ENCODE data around the gene SORT1. TPM values are rescaled to one million over a fixed set of nuclear protein-coding genes. Genes with fewer than 3 reads are reported as not detected.

The SORT1 gene
- total and polyA plus RNA-seq, 2 of the 4 experiments (the other 2 are of a cell fraction) = 15.8 to 16.7 TPM

GRCh38 chr1:109443476-109443875 lies 45.8 kb upstream of the SORT1 start:
- Histone ChIP-seq H4K91ac (ENCODE audit: insufficient read depth, low read depth, low read length) (no peak overlapping the region), H3K36me3 (ENCODE audit: control insufficient read depth, insufficient read depth, low read length) (no peaks in the 10 kb centered on the region), H2AK5ac (ENCODE audit: low read depth, low read length) (no peak overlapping the region), H4K8ac (ENCODE audit: low read depth in 2 of 2, low read length in 2 of 2) (no peak overlapping the region), H3K9me3 (ENCODE audit: control insufficient read depth, insufficient read depth, low read length) (no peaks in the 10 kb centered on the region), H2AK9ac (replicated peaks; ENCODE audit: low read depth, low read length, poor library complexity) (no peak overlapping the region), H3K27me3 (ENCODE audit: control insufficient read depth, insufficient read depth, low read length) (peaks cover 5% of the 10 kb centered on the region), H2AFZ (replicated peaks; ENCODE audit: low read length, poor library complexity) (no peak overlapping the region), H3K79me1 (ENCODE audit: low read depth in 1 of 2, low read length in 2 of 2) (peaks cover 0 to 1% of the 10 kb centered on the region in 2 experiments; a peak in 2 of 4 replicates), H3K4ac (ENCODE audit: low read depth, low read length) (no peak overlapping the region), H3K23ac (ENCODE audit: low read depth, low read length) (no peak overlapping the region), H3K4me3 (ENCODE audit: insufficient read depth, low read depth, low read length) (no peak overlapping the region), H3K18ac (ENCODE audit: low read depth, low read length) (no peak overlapping the region), H3K9me1 (ENCODE audit: insufficient read depth, low read length) (peaks cover 1% of the 10 kb centered on the region; the same call in 1 of the 2 replicates), H2BK120ac (ENCODE audit: low read depth, low read length) (no peak overlapping the region), H4K20me1 (ENCODE audit: insufficient read depth, low read length) (no peaks in the 10 kb centered on the region), H3K14ac (replicated peaks; ENCODE audit: low read depth, low read length) (no peak overlapping the region), H3K9ac (ENCODE audit: low read depth, low read length) (no peak overlapping the region), H3K27ac (ENCODE audit: insufficient read depth, low read length) (no peak overlapping the region), H4K5ac (ENCODE audit: low read depth, low read length) (no peak overlapping the region), H2BK20ac (ENCODE audit: low read depth, low read length) (no peak overlapping the region), H3K4me1 (ENCODE audit: control insufficient read depth, insufficient read depth, low read length) (peaks cover 3% of the 10 kb centered on the region), H3K56ac (ENCODE audit: extremely low read depth, insufficient read depth, low read length) (no peak overlapping the region), H2BK5ac (ENCODE audit: low read depth, low read length, poor library complexity, severe bottlenecking) (no peak overlapping the region), H2BK15ac (ENCODE audit: low read depth, low read length) (no peak overlapping the region), H3K4me2 (ENCODE audit: low read depth, low read length) (no peak overlapping the region)
- POLR2A ChIA-PET (ENCODE audit: unreplicated experiment) = no interaction called here
- ATAC-seq (ENCODE audit: low read depth) (no peak), DNase-seq (no peak)
- no TSS peak for BruUV-seq (replicated peaks)
- CTCF ChIA-PET = no interaction called here
- intact Hi-C loops (cut with micrococcal nuclease) (no loop called here), in situ Hi-C loops (cut with MboI; ENCODE audit: low sequenced_read_pairs) (no loop called here), dilution Hi-C loops (cut with HindIII; ENCODE audit: low sequenced_read_pairs, unreplicated experiment) (no loop called here)
- TF ChIP-seq POLR2A (IDR thresholded peaks at IDR 0.05; ENCODE audit: low read depth, low read length) (no peak), ELK1 (IDR thresholded peaks at IDR 0.05; ENCODE audit: borderline replicate concordance, low read depth, low read length) (no peak), NFE2L2 (IDR thresholded peaks at IDR 0.05; ENCODE audit: low read depth, low read length) (no peak), CHD1 (IDR thresholded peaks at IDR 0.05; ENCODE audit: low read depth, low read length) (no peak), FOS (IDR thresholded peaks at IDR 0.05; ENCODE audit: low read depth, low read length) (no peak), MXI1 (IDR thresholded peaks at IDR 0.05; ENCODE audit: borderline replicate concordance, low read depth, low read length) (no peak), RFX5 (IDR thresholded peaks at IDR 0.05; ENCODE audit: low read depth, low read length) (no peak), RAD21 (IDR thresholded peaks at IDR 0.05; ENCODE audit: low read length) (no peak), MAFK (IDR thresholded peaks at IDR 0.05; ENCODE audit: low read depth, low read length) (no peak), CTCF (conservative IDR thresholded peaks at IDR 0.05; ENCODE audit: low read depth, low read length) (no peak), CEBPB (IDR thresholded peaks at IDR 0.05; ENCODE audit: low read depth, low read length) (no peak), MAZ (IDR thresholded peaks at IDR 0.05; ENCODE audit: borderline replicate concordance, low read depth, low read length) (no peak), SMC3 (IDR thresholded peaks at IDR 0.05; ENCODE audit: low read depth, low read length) (no peak)
- no CpG with 5 or more reads among the region's 2 CpGs for WGBS, 2 experiments (ENCODE audit: extremely low coverage in 2 of 2, insufficient read length in 1 of 2)
